NCI-H2227 (cell line): Measurements from ENCODE around the gene ROBO3.
A peak's percentile ranks its signal among the peaks of the same experiment; 100 is the strongest.

Experiments used
- DNase-seq: peaks from one replicate; lab custom pipeline; 2025; ENCODE audit not compliant: unreplicated experiment; lab: John Stamatoyannopoulos, UW

Gene ROBO3

DNA sequence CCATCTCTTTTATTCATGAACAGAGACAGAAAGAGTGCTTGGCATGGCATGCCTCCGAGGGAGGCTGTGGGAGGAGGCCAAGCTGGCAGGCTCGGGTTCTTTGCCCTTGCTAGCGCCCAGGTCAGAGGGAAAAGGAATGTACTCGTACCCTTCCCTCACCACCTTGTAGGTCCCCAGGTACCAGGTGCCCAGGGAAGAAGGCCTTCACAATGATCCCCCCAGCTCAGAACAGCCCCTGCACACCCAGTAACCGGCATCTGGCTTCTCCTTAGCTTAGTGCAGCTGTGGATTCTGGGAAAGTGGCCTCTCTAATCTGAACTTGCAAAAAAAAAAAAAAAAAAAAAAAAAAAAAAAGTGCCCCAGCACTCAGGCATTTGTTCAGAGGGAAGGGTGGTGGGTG, 55.1 kb downstream of the ROBO3 start:
- no peak for DNase-seq

DNA sequence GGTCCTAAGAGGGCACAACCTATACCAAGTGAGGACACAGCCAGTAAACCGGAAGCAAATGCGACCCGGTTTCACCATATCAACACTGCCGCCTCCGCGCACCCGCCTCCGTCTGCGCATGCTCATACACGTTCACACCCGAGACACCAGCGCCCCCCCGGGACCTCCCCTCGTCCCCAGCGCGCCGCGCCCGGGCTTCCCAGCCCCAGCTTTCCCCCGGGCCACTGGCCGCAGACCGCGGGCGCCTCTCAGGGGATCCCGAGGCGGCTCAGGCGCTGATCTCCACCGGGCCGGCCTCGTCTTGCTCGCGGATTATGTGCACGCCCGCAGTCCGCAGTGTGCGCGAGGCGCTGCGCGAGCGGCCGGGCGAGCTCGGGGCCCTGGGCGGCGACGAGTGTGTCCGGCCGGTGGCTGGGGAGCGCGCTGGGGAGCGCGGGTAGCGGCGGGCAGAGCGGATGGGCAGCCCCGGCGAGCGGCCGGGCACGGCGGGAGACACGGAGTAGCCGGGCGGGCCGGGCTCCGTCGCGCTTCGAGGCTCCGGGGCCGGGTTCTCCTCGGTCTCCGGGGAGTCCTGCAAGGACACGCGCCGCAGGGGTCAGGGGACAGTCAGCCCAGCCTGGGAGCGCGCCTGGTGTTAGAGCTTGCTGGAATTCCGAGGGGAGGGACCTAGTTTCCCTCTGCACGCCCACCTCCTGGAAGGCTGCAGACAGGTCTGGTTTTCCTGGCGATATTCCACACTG, 55.8 kb downstream of the ROBO3 start:
- DNase-seq = peak; percentile 87

DNA sequence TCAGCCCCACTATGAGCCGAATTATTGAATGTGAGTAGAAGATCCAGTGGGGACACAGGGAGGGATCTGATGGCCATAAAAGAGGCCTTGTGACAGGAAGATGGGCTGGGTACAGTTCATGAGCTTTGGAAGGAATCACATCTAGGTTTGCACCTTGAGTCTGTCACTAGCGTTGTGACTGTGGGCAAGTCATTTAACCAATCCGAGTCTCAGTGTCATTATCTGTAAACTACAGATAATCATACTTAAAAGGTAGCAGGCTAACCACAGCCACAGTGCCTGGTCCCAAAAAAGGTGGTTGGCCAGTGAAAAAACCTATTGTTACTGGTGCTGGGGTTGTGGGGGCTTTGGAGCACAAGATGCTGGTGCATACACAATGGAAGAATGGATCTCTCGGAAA, 57.6 kb downstream of the ROBO3 start:
- DNase-seq = no peak

DNA sequence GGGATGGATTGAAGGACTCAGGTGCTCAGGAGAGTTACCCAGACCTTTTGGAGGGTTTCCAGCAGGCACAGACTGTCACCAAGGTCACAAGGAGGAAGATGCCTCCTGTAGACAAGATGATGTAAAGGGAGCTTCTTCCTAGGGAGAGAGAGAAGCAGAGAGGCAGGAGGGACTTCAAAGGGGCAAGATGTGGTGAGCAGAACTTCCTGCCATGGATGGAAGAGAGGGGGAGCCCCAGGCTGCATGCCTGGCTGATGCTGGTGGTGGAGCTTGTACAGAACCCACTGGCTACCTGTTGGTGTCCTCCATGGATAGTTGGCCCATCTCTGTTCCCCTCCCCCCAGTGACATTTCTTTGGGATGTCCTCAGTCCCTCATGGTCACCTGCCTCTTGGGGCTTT, 58.1 kb downstream of the ROBO3 start:
- no peak for DNase-seq

DNA sequence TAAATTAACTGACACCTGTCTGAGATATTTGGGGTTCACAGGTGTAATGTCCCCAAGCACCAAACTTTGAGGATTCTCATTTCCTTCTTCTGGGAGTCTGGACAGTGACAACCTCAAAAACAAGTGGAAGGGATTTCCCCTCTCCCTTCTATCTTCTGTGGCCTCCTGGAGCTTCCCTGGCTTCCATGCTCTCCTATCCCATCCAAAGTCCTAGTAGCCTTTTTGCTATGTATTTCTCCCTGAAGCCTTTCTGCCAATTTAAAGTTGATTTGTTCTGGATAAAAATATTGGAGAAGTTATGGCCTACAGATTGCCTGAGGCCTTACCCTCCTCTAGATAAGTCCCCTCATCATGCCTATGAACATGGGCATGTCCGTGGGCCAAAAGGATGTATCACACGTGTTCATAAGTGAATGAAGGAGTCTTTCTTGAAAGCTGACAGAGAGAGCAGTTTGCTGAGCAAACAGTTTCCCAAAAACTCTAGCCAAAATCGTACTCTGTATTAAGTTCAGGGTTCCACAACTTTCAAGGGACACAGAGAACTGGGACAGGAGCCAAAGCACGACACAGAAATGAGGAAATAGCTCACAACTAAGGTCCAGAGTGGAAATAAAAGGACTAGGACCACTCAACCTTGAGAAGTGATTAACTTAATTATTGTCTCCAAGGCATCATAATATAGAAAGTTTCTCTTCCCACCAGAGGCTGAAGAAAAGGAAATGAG, 63.9 kb downstream of the ROBO3 start:
- no peak for DNase-seq

DNA sequence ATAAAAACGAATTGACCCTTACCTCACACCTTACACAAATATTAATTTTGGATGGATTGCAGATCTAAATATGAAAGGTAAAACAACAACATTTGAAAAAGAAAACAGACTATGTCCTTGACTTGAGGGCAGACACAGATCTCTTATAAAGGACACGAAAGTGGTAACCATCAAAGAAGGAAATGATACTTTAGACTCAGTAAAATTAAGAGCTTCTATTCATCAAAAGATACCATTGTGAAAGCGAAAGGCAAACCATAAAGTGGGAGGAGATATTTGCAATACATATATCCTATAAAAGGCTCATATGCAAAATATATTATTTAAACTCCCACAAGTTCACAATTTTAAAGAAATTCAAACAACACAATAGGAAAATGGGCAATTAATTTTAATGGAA, 65.6 kb downstream of the ROBO3 start:
- DNase-seq = no peak
